Measurements from ENCODE around the gene UMAD1.

- no peak for TF ChIP-seq ELK1 (IDR thresholded peaks at IDR 0.05; ENCODE audit: borderline replicate concordance, low read depth, low read length)
- no peak for TF ChIP-seq RAD21 (IDR thresholded peaks at IDR 0.05; ENCODE audit: low read length)
- TF ChIP-seq CTCF (conservative IDR thresholded peaks at IDR 0.05; ENCODE audit: low read depth, low read length), result no peak
Measured at GRCh38 chr7:7617550-7617949, 23.0 kb upstream of the UMAD1 start.
